HG03159 (cell line): Measurements from ENCODE around the gene CDH26.
"Not testable (repeated sequence)": the region's sequence is repeated elsewhere in the genome, so short reads cannot be mapped to it uniquely, and the experiment has no call there.

Experiments used
- ATAC-seq: cut with Tn5 transposase; IDR thresholded peaks from one replicate; pipeline ENCODE4 v1.9.1; 2021; ENCODE audit warnings: mild to moderate bottlenecking, moderate library complexity; ENCODE audit not compliant: unreplicated experiment

CDH26 gene

DNA sequence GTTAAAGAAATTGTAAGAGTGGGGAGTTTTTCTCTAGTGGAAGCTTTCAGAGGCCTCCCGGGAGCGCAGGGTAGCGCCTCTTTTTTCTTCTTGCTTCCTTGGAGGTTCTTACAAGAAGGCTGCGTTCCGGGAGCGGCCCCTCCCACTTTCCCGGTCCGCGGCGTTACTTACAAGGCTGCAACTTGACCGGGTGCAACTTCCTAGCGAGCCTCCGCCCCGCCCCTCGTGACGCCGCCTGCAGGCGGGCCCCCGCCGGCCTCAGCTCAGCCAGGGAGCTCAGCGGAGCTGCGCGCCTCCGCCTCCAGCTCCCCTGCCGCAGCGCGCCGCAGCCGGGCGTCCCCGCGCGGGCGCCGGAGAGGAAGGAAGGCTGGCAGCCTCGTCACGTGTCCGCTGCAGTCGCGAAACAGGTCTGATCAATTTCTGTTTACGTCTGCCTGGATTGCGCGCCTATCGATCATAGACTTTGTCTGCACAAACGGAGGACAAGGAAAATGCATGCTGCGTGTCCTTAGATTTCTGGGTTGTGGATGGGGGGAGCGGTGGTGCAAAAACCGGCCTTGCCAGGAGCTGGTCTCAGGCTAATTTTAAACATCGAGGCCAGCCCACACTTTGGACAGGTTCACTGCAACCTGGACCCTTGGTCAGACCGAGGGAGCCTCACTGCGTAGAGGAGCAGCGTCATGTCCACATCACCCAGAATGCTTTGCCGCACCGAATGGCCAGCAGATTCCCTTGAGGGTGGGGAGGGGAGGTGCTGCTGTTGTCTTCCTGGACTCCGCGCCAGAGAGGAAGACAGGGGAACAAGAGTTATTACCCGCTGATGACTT is 17.9 kb upstream of the CDH26 start, which contains the start of the genes FAM217B and PPP1R3D:
FAM217B (plus strand) TSS at position 261 of the 827 bp plus-strand sequence. CDS start 3,555 bp downstream, outside the sequence.
PPP1R3D (minus strand) TSS at position 177 of the 827 bp plus-strand sequence. CDS start 374 bp downstream, outside the sequence.
- ATAC-seq, result peak; percentile 93

DNA sequence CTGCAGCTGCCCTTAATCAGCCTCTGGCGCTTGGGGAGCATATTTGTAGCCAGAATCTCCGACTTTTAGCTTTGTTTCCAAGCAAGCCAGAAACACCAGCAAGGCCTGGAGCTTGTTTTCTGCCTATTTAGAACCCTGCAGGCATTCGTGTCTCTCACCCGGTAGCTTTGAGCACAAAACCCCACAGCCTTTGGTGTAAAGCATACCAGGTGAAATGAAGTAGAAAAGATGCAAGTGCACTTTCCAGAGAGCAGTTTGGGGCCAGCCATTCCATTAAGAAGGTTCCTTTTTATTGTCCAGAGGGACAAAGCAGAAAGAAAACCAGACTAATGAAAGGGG is 17.3 kb upstream of the CDH26 start:
- ATAC-seq, result no peak

GRCh38 chr20:59942245-59942644 is 16.0 kb upstream of the CDH26 start:
- ATAC-seq, result no peak

- ATAC-seq, result no peak
Observed at GRCh38 chr20:59944726-59945125, 13.5 kb upstream of the CDH26 start.

DNA sequence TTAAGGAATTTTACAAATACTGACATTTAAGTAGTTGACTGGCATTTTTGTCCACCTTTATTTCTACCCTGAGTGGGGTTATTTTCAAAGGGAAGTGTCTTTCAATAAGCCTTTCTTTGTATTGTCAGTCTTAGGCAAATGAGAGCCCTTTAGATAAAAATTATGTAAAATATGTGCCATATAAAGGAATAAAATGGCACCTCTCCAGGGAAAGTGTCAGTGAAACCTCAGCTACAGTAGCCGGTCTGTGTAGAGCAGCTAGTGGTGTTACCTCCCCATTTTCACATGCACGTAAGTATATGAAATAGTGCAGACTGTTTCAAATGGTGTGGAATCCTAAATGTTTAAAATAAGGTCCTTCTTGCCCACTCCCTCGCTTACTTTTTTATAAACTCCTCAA is 13.0 kb upstream of the CDH26 start:
- no peak for ATAC-seq

DNA sequence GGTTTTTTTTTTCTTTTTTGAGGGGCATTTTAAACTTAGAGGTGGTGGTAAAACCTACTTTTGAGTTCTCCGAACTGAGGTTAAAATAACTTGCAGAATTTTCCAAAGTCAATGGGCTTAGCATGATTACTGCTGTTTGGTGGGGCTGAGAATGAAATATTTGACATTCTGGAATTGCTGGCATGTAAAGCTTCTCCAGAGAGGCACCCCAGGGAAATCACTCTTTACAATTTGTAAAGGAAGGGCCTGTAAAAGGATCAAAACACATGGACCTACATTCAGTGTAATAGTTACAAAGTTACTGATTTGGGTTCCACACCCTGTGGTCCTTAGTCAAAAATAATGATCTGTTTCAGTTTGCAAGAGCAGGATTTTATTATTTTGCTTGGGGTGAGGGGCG is 12.5 kb upstream of the CDH26 start:
- ATAC-seq, result no peak

GRCh38 chr20:59947376-59947775 is 10.8 kb upstream of the CDH26 start:
- ATAC-seq, result no peak

DNA sequence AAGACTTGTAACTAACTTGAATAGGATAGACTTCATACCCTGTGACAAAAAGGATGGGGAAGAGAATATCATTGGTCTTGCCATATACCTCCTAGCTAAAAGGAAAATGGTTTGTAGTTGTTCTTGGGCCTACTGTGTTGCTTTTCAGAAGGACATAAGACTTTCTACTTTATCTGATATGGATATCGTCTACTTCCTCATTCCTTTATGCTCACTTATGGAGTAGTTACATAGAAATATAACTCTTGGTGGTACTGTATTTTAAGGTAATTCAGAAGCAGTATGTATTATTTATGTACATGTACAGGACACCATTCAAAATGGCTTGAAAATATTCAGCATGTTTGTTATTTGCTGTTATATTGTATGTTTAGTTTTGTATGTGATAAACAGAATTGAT is 10.0 kb upstream of the CDH26 start:
- ATAC-seq, result no peak

DNA sequence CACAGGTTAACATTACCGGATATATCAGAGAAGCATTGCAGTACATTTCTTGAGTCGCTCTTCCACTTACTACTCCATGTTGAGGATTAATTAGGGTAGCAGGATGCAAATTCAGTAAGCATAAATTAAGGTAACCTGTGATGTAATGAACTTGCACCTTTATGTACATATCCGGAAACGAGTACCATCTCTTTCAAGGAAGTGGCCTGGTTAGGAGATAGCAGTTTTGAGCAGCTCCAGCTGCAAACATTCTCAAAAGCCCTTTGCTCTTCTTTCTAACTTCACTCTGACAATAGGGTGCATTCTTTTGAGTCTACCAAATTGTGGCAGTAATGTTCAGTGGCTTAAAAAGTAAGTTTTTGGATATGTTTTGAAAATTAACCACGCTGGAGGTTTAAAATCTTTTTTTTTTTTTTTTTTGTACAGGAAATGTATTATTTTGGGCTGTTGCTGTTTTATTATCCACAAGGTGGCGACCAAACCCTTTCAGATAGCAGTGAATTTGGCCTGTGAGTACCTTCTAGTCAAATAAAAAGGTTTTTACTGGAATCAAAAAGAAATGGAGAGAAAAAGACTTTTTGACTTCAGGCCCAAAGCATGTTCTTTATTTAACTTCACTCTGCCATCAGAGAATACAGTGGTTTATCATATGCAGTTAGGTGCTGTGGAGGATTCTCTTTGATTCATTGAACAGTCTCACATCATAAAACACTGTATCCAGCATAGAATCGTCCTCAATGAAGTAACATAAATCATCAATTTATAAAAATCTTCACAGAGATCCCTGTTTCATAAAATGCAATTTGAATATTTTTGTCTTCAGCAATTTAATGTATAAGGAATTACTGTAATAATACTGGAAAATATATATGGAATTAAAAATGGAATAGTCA is 9.1 kb upstream of the CDH26 start:
- peak; percentile 57 for ATAC-seq

GRCh38 chr20:59949911-59950310 is 8.3 kb upstream of the CDH26 start:
- no peak for ATAC-seq

GRCh38 chr20:59954718-59955117 is 3.5 kb upstream of the CDH26 start:
- ATAC-seq, result no peak

DNA sequence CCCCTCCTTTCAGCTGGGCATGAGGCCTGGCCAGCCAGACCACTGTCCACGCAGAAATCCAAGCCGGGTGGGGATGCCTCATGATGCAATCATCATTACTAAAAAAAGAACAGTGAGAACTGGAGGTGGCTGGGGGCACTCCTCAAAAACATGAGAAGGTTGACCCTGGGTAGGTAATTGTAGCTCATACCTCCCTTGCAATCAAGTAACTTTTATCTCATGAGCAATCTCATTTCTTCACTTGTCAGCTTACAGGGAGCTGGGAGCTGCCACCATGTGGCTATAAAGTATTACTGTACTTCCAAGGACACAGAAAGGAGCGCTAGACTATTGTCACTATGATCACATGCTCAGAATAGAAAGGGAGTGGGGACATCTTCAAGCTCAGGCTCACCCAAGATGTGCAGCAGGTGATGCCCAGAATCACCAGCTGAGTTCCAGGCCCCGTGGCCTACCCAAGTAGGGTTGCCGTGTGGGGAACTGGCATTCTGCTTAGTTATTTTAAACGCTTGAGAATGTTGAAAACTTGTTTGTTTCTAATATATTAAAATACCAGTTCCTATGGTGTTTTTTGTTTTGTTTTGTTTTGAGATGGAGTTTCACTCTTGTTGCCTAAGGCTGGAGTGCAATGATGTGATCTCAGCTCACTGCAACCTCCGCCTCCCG is 3.0 kb upstream of the CDH26 start:
- ATAC-seq, result no peak

DNA sequence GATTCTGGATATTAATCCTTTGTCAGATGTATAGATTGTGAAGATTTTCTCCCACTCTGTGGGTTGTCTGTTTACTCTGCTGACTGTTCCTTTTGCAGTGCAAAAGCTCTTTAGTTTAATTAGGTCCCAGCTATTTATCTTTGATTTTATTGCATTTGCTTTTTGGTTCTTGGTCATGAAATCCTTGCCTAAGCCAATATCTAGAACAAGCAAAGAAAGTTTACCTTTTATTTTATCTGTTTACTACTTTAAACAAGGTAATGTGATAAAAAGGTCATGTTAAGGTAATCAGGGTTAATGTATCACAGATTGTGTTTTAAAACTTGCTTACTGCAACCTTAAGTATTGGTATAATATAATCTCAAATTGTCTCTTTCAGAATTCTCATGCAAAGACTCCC is 655 bp upstream of the CDH26 start:
- not testable (repeated sequence) for ATAC-seq

- no peak for ATAC-seq
Observed at GRCh38 chr20:59958626-59959025, 403 bp downstream of the CDH26 start.

DNA sequence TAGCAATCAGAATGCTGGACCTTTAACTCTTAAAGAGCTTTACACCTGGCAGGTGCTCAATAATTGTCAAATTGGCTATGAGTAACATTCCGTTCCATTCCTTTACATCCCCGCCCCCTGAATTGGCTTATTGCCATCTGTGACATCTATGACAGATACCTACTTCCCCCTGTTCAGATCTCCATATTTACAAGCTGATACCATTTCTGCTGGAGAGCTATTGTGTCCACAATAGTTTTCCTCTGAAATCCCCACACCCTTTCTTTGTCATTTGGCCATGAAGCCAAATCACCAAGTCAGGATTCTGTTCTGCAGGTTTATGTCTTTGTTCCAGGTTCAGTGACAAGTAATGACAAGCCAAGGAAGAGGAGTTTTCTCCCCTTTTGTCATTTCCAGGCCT is 3.2 kb downstream of the CDH26 start:
- no peak for ATAC-seq

DNA sequence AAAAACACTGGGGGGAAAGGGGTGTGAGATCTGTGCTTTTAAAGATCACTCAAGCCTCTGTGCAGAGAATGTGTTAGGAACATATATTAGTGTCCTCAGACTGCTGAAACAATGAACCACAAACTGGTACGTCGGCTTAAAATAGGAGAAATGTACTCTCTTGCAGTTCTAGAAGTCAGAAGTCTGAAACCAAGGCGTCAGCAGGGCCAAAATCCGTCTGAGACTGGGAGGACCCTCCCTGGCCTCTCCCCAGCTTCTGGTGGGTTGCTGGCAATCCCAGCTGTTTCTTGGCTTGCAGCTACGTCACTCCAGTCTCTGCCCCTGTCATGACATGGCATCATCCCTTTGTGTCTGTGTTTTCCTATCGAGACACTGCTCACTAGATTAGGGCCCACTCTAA is 3.9 kb downstream of the CDH26 start:
- ATAC-seq, result no peak

- ATAC-seq, result no peak
Observed at GRCh38 chr20:59966428-59966827, 8.2 kb downstream of the CDH26 start.

DNA sequence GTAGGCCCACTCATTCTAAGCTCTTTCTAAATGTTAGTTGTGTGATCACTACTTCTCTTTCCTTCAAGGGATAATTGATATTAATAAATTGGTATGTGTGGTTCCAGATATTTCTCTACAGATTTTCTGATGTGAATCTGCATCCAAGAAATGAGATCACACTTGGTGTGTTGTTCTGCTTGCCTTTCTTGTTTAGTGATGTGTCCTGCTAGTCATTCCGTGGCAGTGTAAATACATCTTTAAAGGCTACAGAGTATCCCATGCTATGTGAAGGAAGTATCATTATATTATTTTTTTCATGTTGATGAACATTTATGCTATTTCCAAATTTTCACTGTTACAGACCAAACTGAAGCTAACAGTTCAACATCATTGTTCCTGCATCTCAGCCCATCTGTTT is 13.2 kb downstream of the CDH26 start:
- ATAC-seq, result no peak

DNA sequence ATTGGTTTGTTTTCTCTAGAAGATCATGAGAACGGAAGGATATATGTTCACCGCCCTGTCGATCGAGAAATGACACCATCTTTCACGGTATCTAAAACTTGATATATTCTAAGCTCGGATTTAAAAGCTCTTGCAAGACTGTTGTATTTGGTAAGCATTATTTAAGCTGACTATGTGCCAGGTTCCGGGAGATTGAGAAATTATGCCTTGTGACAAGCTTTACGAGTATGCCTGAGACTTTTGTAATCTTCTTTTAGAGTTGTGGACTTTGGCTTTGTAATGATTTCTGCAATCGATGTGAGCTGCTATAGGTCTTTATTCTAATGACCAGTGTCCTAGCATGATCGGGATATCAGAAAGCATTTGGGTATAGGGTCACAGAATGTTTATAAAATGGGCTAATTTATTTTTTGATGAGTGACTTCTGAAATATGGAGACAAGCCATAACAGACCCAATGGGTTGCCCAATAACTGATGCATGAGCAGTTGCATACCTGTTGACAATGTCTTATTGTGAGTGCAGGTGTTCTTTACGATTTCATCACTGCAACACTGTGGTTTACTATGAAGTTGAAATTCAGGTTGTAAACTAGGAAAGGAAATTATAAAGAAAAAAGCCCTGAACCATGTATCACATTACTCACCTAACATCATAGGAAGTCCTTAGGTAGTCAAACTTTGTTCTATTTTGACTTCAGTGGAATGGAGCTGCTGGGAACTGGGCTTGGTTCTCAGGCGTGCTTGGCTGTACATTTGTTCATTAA is 14.0 kb downstream of the CDH26 start:
- no peak for ATAC-seq

- ATAC-seq, result no peak
Observed at GRCh38 chr20:59976156-59976782, 18.0 kb downstream of the CDH26 start.
